GM18951 (cell line): ENCODE data around the gene C1QTNF7.

Experiments used
- POLR2A ChIP-seq: IDR thresholded peaks from 4 replicates; pipeline ENCODE4 v1.6.1; 2011; ENCODE audit warnings: mild to moderate bottlenecking; ENCODE audit not compliant: insufficient read length, insufficient read depth; ENCODE audit errors: extremely low read depth
- in situ Hi-C: fragments of 300-500 bp; cut with MboI; formaldehyde crosslinking; loops from one replicate; pipeline ENCODE4 v1.12.0; 2022; ENCODE audit warnings: low sequenced_read_pairs, mixed read lengths, inconsistent platforms; ENCODE audit not compliant: unreplicated experiment

Gene C1QTNF7

DNA sequence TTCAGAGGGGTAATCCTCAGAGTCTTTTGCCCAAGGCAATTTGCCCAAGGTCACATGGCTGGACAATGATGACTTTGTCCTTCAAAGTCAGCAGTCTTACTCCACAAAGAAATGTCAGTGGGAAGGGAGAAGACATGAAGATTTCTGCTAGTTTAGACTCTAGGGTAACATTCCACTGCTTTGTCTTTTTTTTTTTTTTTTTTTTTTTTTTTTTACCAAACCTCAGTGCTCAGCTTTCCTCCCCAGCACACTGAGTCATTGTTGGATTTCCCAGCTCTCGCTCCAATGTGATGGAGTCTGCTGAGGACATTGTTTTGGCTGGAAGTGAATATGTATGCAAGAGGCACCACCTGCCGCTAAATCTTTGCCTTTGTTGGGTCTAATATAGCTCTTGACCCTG is 7.2 kb upstream of the C1QTNF7 start:
- in situ Hi-C loops: no loop called here
- no peak for TF ChIP-seq POLR2A

- in situ Hi-C loops: no loop called here
- no peak for TF ChIP-seq POLR2A
Observed at GRCh38 chr4:15423285-15423711, 4.5 kb upstream of the C1QTNF7 start.

- in situ Hi-C loops: no loop called here
- no peak for TF ChIP-seq POLR2A
Observed at GRCh38 chr4:15425520-15425919, 2.3 kb upstream of the C1QTNF7 start.

DNA sequence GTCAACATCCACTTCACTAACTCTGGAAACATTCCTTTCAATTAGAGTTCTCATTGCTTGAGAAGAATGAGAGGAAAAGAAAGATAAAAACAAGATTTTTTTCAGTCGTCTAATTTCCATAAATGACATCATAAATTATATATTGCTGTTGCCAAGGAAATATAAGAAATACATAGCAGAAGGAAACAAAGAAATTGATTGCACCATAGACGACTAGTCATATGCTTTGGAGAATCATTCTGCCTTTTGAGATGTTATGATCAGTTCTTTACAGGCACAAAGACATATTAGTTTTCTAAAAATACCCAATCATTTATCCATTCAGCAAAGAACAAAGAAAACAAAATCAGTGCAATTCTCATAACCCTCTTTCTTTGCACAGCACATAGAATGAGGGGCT is 672 bp upstream of the C1QTNF7 start:
- in situ Hi-C loops: no loop called here
- TF ChIP-seq POLR2A: no peak

DNA sequence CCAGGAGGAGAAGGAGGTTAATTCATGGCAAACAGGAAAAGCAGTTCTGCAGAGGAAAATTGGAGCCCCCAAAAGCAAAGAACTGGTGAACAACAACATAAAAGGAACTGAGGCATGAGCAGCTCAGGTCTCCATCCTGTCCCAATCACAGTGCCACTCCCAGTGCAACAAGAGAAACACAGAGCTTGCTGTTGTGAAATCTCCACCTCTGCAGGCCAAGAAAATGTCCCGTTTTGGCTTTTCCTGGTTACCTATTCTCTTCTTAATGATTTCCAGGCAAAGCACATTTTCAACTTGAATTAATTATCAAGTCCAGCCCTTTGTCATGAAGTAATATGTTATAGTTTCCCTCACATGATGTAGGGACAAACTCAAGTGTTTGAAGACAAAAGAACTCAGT is 778 bp downstream of the C1QTNF7 start:
- no peak for TF ChIP-seq POLR2A
- in situ Hi-C loops: no loop called here

DNA sequence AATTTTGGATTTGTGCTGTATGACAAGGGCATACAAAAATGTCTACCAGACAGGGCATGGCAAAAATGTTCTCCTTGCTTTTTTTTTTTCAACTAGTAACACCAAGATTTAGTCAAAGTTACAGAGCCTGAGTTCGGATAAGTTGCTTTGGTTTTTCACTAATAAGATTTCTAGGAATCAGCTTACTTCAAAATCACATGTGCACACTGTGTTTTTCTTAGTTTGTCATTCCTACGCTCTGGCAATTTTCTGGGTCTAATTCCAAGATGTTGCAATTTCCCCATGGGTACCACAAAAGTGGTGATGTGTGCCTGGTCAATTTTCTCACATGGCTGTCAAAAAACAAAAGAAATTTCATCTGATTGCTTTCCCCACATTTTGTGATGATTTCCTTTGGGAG is 6.3 kb downstream of the C1QTNF7 start:
- in situ Hi-C loops: no loop called here

GRCh38 chr4:15434676-15435075 is 6.8 kb downstream of the C1QTNF7 start:
- no peak for TF ChIP-seq POLR2A
- in situ Hi-C loops: no loop called here

More for the DNA sequence above, 6.3 kb downstream of the C1QTNF7 start:
- TF ChIP-seq POLR2A: no peak

DNA sequence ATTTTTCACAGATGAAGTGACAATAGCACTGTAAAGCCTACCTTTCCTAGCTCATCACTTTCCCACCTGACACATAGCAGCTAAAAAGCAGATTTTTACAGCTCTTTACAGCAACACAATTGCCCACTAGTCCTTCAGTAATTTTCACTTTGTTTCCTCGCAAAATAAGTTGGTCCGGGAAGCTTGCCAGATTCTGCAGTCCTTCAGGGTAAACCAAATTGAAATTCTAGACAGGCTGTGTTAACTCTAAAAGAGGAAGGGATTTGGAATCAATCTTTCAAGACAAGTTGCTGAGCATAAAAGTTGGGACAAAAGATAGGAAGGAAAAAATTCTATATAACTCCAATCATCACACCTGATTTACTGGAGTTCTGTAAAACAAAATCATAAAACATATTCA is 8.7 kb downstream of the C1QTNF7 start:
- in situ Hi-C loops: no loop called here
- no peak for TF ChIP-seq POLR2A

GRCh38 chr4:15438939-15439524 is 11.2 kb downstream of the C1QTNF7 start:
- in situ Hi-C loops: no loop called here
- TF ChIP-seq POLR2A: no peak

DNA sequence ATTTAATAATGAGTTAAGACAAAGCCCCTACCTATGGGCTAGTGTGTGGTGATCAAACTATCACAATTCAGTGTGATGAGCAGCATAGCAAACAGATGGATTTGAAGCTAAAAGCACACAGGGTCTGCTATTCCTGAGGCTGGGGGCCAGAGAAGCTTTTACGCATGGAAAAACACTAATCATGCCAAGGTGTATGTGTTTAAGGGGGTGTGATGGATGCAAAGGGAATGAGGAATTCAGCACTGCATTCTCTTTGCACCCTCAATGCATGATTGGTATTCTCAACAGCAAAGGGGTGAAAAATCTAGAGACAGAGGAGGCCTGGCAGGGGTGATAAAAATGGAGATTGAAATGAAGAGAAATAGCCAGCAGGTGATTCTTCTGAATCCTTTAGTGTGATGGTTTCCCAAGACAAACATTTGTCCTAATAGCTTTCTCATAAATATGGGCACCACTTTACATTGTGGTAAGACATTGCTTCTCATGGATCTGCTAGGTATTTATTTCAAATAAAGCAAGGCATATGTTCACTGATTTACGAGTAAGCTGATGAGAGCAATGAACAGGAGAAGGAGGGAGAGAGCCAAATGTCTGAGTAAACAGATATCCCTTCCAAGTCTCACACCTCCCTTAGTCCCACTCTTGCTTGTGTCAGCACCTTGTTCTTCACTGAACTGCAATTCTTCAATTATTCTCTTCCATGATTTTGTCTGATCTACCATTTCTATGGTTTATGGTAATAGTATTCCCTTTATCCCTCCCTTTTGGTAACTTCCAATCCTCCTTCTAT is 15.7 kb downstream of the C1QTNF7 start:
- in situ Hi-C loops: no loop called here
- TF ChIP-seq POLR2A: no peak

DNA sequence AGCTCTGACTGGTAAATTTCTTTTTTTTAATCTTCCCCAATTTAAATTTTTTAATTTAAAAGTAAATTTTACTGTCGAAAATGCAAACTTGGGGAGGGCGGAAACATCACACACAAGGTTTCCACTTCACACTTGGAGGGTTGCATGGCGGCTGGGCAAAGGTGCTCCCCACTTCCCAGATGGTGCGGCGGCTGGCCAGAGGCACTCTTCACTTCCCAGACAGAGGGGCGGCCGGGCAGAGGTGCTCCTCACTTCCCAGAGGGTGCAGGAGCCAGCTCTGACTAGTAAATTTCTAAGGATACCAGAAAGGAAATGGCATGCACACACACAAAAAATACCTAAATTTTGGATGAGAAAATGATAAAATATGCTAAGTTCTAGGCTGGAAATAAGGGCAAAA is 16.4 kb downstream of the C1QTNF7 start:
- in situ Hi-C loops: no loop called here
- TF ChIP-seq POLR2A: no peak

DNA sequence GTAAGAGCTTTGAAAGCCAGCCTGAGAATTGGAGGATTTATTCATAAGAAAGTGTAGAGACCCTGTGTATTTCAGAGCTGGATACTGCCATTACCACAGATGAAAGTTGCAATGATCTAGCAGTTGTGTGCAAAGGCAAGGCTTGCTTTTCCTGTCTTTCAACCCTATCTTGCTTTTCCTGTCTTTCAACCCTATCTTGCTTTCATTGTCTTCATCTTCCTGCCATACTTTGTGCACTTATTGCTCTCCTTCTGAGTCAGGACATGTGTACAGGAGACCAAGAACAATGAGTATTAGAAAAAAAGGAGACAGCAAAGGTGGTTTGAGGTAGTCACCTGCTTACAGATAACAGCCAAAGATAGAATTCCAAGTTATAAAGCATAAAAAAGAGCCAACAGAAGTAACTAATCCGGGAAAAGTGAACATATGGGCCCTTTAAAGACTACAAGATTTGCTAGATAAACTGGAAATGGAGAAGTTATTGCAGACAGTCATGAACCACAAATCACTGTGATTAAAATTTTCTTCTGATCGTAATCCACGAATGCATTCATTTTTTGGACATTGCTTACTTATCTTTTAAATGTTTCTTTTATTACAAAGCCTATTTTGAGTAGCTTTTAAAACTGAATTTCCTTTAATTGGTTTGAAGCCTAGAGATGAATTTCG is 17.2 kb downstream of the C1QTNF7 start:
- no peak for TF ChIP-seq POLR2A
- in situ Hi-C loops: no loop called here

DNA sequence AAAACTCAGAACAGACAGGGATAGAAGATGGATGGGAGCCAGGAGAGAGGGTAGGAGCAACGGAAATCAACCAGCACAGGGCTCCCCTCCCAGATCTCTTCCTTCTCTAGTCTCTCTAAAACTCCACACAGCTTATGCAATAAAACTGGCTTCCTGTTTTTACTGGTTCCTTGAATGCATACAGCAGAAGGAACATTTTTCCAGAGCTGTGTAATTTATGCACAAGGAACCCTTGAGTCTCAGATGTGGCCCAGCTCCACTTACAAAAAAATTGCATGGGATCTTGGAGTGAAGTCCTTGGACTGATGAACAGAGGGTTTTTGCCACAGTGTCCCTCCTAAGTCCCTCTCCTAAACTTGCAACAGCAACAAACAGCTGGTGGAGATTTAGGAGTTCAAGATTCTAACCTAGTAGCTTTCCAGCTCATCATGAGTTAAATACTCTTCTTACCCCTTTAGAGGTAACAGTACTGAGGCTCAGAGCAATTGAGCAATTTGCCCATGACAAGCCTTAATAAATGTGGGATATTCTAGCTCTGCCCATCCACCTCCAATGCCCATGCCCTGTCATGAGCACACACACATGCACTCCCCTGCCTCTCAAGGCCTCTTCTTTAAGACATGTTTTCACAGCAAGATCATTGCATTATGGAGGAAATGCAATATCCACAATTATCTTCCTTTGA is 23.5 kb downstream of the C1QTNF7 start:
- in situ Hi-C loops: no loop called here
- no peak for TF ChIP-seq POLR2A

- in situ Hi-C loops: no loop called here
- TF ChIP-seq POLR2A: no peak
Observed at GRCh38 chr4:15451866-15452765, 24.3 kb downstream of the C1QTNF7 start.
